GM19438 (cell line): ENCODE data around the gene CPE.

Source experiments
- ATAC-seq: cut with Tn5 transposase; IDR thresholded peaks from one replicate; pipeline ENCODE4 v1.9.1; 2021; ENCODE audit warnings: low read depth; ENCODE audit not compliant: unreplicated experiment

CPE gene

GRCh38 chr4:165505958-165506837, 127.4 kb downstream of the CPE start:
- ATAC-seq = no peak

DNA sequence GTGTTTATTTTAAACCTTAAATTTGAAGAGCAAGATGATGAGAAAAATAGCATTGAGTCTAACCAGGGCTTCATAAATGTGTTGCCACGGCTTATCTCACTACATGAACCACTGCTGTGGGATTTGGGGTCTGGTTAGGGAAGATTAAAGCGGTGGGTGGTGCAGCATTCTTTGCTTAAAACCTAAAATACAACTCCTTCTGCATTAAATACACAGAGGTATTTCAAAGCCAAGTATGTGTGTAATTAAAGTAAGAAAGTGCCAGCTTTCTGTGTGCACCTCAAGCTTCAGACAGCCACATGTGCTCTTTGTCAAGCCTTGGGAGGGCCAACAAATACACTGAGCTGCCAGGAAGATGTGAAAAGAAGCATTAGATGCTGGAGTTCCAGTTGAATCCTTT, 128.0 kb downstream of the CPE start:
- no peak for ATAC-seq

GRCh38 chr4:165507381-165507780, 128.6 kb downstream of the CPE start:
- no peak for ATAC-seq

- ATAC-seq = no peak
Measured at GRCh38 chr4:165508372-165509120, 129.7 kb downstream of the CPE start.

DNA sequence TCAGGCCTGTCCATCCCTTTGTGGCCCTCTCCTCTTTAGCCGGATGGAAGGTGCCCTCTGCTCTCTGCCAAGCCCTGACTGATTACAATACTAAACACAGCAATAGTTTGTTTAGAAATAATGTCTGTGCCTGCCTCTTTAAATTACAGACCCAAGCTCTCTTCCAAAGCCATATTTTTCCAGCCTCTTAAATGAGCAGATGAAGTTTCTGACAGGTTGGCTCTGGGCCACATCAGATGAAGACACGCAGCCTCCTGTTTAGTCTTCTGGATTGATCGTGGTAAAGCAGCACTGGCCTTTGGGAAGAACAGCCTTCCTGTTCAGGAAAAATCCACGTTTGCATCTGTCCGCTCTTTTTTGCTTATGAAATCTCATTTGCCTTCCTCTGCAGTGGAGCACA, 133.6 kb downstream of the CPE start:
- ATAC-seq = no peak

- ATAC-seq = no peak
Measured at GRCh38 chr4:165514739-165515138, 135.9 kb downstream of the CPE start.

- no peak for ATAC-seq
Measured at GRCh38 chr4:165515201-165515600, 136.4 kb downstream of the CPE start.

DNA sequence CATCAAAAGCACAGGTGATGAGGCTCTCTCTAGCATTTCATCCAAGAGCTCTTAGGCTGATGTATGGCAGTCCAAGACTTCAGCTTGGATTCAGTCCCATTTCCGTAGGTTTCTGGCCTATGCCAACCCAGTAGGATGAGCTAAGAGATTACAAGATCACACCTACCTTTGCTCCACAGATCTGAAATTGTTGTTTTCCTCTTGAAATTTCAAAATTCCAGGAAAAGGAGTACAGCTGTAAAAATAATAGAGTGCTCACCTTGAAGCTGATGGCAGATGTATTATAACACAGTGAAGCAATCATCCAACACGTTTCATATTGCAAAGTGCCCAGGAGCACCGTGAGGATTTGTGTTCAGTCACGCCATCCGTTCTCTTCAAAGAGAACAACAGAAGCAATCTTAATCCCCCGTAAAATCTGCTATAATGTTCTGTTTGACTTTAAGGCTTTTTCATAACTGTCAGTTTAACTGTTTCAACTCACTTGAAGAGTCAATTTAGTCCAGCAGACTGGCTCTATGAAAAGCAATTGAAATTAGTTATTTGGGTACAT, 137.5 kb downstream of the CPE start:
- ATAC-seq = no peak

DNA sequence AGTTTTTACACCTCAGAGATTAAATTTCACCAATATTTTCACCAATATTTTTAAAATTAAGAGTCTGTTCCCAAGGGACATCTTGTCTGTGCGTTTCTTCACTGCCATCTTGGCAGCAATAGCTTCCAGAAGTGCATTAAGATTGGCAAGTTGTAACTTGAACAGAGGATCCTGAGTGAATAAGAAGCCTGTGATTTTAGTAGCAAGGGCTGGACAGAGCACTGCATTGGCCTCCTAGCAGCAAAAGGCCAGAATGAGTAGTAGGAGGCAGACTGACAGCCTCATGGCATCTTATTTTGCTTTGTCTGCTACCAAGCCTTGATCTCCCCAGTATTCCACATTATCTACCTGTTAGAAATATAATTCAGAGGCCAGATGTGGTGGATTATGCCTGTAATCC, 138.4 kb downstream of the CPE start:
- no peak for ATAC-seq

- ATAC-seq = no peak
Measured at GRCh38 chr4:165518024-165518616, 139.3 kb downstream of the CPE start.

- ATAC-seq = no peak
Measured at GRCh38 chr4:165518686-165519085, 139.9 kb downstream of the CPE start.

DNA sequence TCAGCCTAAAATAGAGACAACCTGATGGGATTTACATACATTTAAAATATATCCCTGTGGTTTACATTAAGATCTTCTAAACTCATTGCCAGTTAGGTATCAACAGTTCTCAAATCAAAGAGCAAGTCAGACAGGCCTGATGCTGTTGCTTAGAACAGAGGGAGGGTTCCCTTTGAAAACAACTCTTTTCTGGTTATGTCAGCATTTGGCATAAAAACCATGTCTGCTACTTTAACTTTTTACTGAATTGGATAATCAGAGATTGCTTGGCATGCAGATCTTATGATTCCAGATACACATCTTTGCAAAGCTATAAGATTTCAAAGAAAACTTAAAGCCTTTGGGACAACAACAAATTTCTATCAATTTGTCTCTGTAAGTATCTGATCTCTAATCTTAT, 140.8 kb downstream of the CPE start:
- ATAC-seq = no peak

DNA sequence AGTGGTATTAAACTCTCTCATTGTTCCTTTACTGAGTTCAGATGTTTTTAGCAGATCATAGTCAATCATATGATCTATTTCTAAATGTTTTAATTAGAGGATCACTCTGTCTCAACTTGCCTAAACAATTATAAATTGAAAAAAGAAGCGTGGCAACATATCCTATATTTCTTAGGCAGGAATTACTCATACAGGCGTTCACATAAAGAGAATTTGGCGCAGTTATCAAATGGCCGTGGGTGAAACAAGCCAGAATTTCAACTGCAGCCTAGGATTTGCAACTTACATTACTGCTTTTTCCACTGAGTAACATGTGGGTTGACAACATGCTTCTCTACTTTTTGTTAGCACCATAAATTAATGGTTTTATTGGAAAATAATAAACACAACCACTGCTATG, 141.3 kb downstream of the CPE start:
- no peak for ATAC-seq

DNA sequence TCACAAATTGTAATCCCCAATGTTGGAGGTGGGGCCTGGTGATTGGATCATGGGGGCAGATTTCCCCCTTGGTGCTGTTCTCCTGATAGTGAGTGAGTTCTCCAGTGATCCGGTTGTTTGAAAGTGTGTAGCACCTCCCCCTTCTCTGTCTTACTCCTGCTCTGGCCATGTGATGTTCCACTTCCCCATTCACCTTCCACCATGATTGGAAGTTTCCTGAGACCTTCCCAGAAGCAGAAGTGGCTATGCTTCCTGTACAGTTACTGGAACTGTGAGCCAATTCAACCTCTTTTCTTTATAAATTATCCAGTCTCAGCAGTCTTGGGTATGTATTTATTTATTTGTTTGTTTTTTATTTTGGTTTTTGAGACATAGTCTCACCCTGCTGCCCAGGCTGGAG, 143.2 kb downstream of the CPE start:
- no peak for ATAC-seq

DNA sequence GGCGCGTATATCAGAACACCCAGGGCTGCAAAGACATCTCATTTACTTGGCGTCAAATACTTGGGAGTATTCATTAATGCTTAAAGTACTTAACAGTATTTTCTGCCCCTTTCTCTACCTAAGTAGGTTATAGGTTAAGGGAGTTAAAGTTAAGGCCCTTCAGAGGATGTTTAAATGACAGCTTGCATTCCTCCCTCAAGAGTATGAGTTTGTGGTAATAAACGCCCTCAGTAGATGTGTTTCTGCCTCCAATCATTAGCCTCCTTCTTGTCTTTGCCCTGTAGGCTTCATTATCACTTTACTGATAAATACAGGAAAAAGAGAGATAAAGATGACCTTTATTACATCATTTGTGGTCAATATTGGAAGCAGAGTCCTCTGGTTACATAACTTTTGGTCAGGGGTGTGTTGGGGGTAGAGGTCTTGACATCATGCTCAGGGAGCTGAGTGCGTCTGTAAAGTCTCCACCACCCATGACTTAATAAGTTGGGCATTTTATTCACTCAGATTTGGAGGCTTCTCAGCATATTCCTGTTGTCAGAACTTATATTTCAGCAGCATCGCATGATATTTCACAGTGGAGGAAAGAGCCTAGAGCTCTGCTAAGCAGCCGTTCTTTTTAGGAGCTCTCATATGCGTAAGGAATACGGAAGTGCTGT, 145.9 kb downstream of the CPE start:
- no peak for ATAC-seq

DNA sequence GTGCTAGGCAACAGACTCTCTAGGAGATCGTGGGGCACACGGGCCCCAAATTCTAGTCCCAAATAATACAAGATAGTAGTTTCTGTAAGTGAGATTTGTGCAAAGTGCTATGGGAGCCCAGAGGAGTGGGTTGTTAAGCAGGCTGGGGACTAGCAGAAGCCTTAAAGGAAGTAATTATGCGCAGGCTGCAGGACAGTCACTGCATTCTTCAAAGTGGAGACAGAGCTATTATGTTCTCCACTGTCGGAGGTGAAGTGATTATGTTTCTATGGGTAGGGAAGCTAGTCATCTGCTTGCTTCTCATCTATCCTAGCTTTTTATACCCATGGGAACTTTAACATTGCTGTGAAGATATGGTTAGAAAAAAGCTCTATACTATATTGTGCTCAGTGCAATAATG, 154.2 kb downstream of the CPE start:
- no peak for ATAC-seq

DNA sequence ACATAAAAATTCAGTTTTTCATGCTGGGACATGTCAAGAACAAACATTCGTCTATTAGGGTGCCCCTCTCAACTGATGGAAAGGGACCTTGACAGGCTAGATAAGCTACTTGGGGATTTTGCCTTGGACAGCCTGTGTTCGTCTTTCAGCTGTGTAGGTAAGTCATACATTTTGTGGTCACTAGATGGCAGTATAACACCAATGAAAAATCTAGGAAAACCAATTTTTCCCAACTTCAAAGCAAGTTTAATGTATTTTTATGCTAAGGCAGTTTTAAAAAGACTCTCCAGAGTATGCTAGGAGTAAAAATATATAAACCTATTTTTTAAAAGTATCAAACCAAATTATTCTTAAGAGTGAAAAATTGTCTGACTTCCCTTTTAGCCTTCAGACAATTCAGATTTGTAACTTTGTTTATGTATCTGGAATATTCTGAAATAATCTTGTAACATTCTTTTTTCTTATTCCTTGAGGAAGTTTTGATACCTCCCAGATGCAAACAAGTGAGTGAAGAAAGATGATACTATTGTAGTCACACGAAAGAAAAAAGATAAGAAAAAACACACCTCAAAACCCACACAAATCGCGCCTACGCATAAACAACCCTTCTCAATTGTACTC, 158.3 kb downstream of the CPE start:
- peak; percentile 77 for ATAC-seq

- ATAC-seq = no peak
Measured at GRCh38 chr4:165539801-165540200, 161.0 kb downstream of the CPE start.

- ATAC-seq = no peak
Measured at GRCh38 chr4:165540206-165540830, 161.5 kb downstream of the CPE start.
